IMR-90 (cell line): ENCODE data around the gene PYGO2. TPM values are rescaled to one million over a fixed set of nuclear protein-coding genes. Genes with fewer than 3 reads are reported as not detected.

Experiments
- CEBPB ChIP-seq: IDR thresholded peaks from 2 replicates; pipeline ENCODE4 v1.6.1; 2012; ENCODE audit warnings: low read depth, low read length, improper control_type of control experiment
- FOS ChIP-seq: fragments of 150-350 bp; IDR thresholded peaks from 2 replicates; pipeline ENCODE4 v1.6.1; 2016; ENCODE audit warnings: low read depth, low read length
- MAFK ChIP-seq: IDR thresholded peaks from 2 replicates; pipeline ENCODE4 v1.6.1; 2012; ENCODE audit warnings: low read depth, low read length, improper control_type of control experiment
- MXI1 ChIP-seq: IDR thresholded peaks from 2 replicates; pipeline ENCODE4 v1.6.1; 2012; ENCODE audit warnings: low read depth, mild to moderate bottlenecking, low read length, moderate library complexity, borderline replicate concordance
- POLR2A ChIP-seq: IDR thresholded peaks from 2 replicates; pipeline ENCODE4 v1.6.1; 2012; ENCODE audit warnings: mild to moderate bottlenecking, low read depth, low read length
- polyA plus RNA-seq, 3 experiments: library from polyadenylated mRNA; depleted of rRNA; stranded (reverse); fragments of >200 nt; gene quantifications; 2 replicates each; pipeline ENCODE4 v1.2.3, GENCODE V29; 2012; ENCODE audit warnings: low replicate concordance in 1 of 3
- total RNA-seq: library from RNA; depleted of rRNA; stranded (reverse); fragments of >200 nt; gene quantifications from 2 replicates; pipeline ENCODE4 v1.2.3, GENCODE V29; 2012

PYGO2 gene
- total and polyA plus RNA-seq, 2 of the 4 experiments (the other 2 are of a cell fraction), result 5.4 to 14.8 TPM

GRCh38 chr1:154937085-154937987, 24.2 kb downstream of the PYGO2 start (continued):
- TF ChIP-seq MXI1 (no peak), MAFK (no peak), CEBPB (0 out of 2 replicates have a peak, but pooled peaks have one; percentile 4), POLR2A (peak; percentile 66; the same call in 1 of the 2 replicates), FOS (0 out of 2 replicates have a peak, but pooled peaks have one; percentile 43)
